Colonic mucosa (tissue), 4 donors: ENCODE data around the gene RAPGEF4. TPM values are rescaled to one million over a fixed set of nuclear protein-coding genes. Genes with fewer than 3 reads are reported as not detected.

Source experiments
- DNase-seq: peaks from one replicate; pipeline ENCODE4 v3.0.0-alpha.2; 2020
- H3K27ac ChIP-seq: fragments of 200-600 bp; one replicate; pipeline ENCODE4 v1.8.0; 2021
- H3K27me3 ChIP-seq: fragments of 200-600 bp; one replicate; pipeline ENCODE4 v1.8.0; 2021
- H3K36me3 ChIP-seq: fragments of 200-600 bp; one replicate; pipeline ENCODE4 v1.8.0; 2021
- H3K4me1 ChIP-seq: fragments of 200-600 bp; one replicate; pipeline ENCODE4 v1.8.0; 2021; ENCODE audit warnings: mild to moderate bottlenecking
- H3K4me3 ChIP-seq: fragments of 200-600 bp; one replicate; pipeline ENCODE4 v1.8.0; 2021
- H3K9ac ChIP-seq, 2 donors: one replicate each; pipeline ENCODE4 v1.7.0; 2013; ENCODE audit warnings: control low read depth in 2 of 2, low read depth in 2 of 2, low read length in 2 of 2
- H3K9me3 ChIP-seq: fragments of 200-600 bp; one replicate; pipeline ENCODE4 v1.8.0; 2021
- CTCF ChIP-seq: fragments of 200-600 bp; IDR thresholded peaks from one replicate; pipeline ENCODE4 v1.8.0; 2022; ENCODE audit warnings: antibody characterized with exemption, mild to moderate bottlenecking
- intact Hi-C: fragments of 100-400 bp; cut with DNase I; formaldehyde crosslinking; loops from one replicate; pipeline ENCODE4 v1.14.1; 2022
- total RNA-seq, 2 donors: library from RNA; stranded (reverse); fragmentation: NEBNext Ultra II Directional in 1 of 2; extraction: Animal tissue kit (Norgen Biotek cat#: 25700) in 1 of 2; gene quantifications; one replicate each; pipeline ENCODE4 v1.2.1, GENCODE V29; 2021
- donor health status: healthy.
- donor health status: DM: no; HTN: no; CAD: no.
- donor health status: DM: no; HTN: no; CAD: no.

Gene RAPGEF4
- total RNA-seq, 2 donors from 2014 or later: 1.3 to 1.5 TPM

GRCh38 chr2:172856606-172857005, 121.0 kb downstream of the RAPGEF4 start:
- intact Hi-C loops: no loop called here
- DNase-seq: no peak
- Histone ChIP-seq H3K9ac (no peak overlapping the region), H3K4me1 (no peaks in the 10 kb centered on the region), H3K27ac (no peak overlapping the region), H3K4me3 (no peak overlapping the region), H3K27me3 (peaks cover 8% of the 10 kb centered on the region), H3K9me3 (no peaks in the 10 kb centered on the region), H3K36me3 (no peaks in the 10 kb centered on the region)
- no peak for TF ChIP-seq CTCF

GRCh38 chr2:172858473-172858745, 122.8 kb downstream of the RAPGEF4 start:
- intact Hi-C loops: no loop called here
- no peak overlapping the region for H3K9ac ChIP-seq
- H3K4me3 ChIP-seq: no peak overlapping the region
- H3K4me1 ChIP-seq: no peaks in the 10 kb centered on the region
- TF ChIP-seq CTCF: no peak
- H3K9me3 ChIP-seq: no peaks in the 10 kb centered on the region
- peaks cover 13% of the 10 kb centered on the region for H3K27me3 ChIP-seq
- H3K27ac ChIP-seq: no peak overlapping the region
- H3K36me3 ChIP-seq: no peaks in the 10 kb centered on the region
- DNase-seq: no peak

GRCh38 chr2:172859581-172860335, 124.1 kb downstream of the RAPGEF4 start:
- Histone ChIP-seq H3K9ac (no peak overlapping the region), H3K4me1 (no peaks in the 10 kb centered on the region), H3K27ac (no peak overlapping the region), H3K27me3 (peaks cover 14% of the 10 kb centered on the region), H3K9me3 (no peaks in the 10 kb centered on the region), H3K4me3 (no peak overlapping the region), H3K36me3 (no peaks in the 10 kb centered on the region)
- no peak for DNase-seq
- intact Hi-C loops: no loop called here
- no peak for TF ChIP-seq CTCF

GRCh38 chr2:172860336-172860707, 124.7 kb downstream of the RAPGEF4 start:
- intact Hi-C loops: no loop called here
- Histone ChIP-seq H3K9me3 (no peaks in the 10 kb centered on the region), H3K36me3 (no peaks in the 10 kb centered on the region), H3K27ac (no peak overlapping the region), H3K27me3 (peaks cover 14% of the 10 kb centered on the region), H3K9ac (no peak overlapping the region), H3K4me1 (no peaks in the 10 kb centered on the region), H3K4me3 (no peak overlapping the region)
- no peak for DNase-seq
- no peak for TF ChIP-seq CTCF

GRCh38 chr2:172861098-172861497, 125.5 kb downstream of the RAPGEF4 start:
- H3K9me3 ChIP-seq: no peaks in the 10 kb centered on the region
- no peaks in the 10 kb centered on the region for H3K36me3 ChIP-seq
- H3K27ac ChIP-seq: no peak overlapping the region
- H3K4me3 ChIP-seq: no peak overlapping the region
- no peaks in the 10 kb centered on the region for H3K4me1 ChIP-seq
- H3K27me3 ChIP-seq: peaks cover 14% of the 10 kb centered on the region
- no peak overlapping the region for H3K9ac ChIP-seq
- TF ChIP-seq CTCF: no peak
- intact Hi-C loops: no loop called here
- DNase-seq: no peak
